GM19395 (cell line): ENCODE measurements around the gene RRAD.
A peak's percentile ranks its signal among the peaks of the same experiment; 100 is the strongest.

Experiments
- ATAC-seq: cut with Tn5 transposase; IDR thresholded peaks from one replicate; pipeline ENCODE4 v1.9.1; 2021; ENCODE audit warnings: mild to moderate bottlenecking, moderate library complexity; ENCODE audit not compliant: unreplicated experiment

The RRAD gene

GRCh38 chr16:66934138-66934838, 9.0 kb upstream of the RRAD start, which contains the start of gene CIAO2B:
TSS of gene CIAO2B (minus strand) at chr16:66934402. CDS start at chr16:66934364, 38 bp downstream.
- ATAC-seq: peak; percentile 80

DNA sequence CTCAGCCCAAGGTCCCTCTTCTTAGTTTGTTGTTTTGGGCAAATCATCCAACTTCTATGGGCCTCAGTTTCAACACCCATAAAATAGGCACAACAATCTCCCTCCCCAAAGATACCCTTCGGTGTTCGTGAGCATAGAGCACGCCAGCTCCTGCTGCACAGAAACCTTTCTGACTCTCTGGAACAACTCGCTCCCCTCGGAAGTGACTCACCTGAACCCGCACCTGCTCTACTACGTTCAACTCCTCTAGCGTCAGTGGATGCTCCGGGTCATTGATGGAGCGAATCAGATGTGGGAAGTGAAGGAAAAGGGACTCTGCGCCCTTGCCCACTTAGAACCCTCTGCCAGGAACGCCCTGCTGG, 8.4 kb upstream of the RRAD start:
- ATAC-seq: peak; percentile 23

- ATAC-seq: no peak
These were observed 6.7 kb upstream of the RRAD start for GRCh38 chr16:66932076-66932475.

DNA sequence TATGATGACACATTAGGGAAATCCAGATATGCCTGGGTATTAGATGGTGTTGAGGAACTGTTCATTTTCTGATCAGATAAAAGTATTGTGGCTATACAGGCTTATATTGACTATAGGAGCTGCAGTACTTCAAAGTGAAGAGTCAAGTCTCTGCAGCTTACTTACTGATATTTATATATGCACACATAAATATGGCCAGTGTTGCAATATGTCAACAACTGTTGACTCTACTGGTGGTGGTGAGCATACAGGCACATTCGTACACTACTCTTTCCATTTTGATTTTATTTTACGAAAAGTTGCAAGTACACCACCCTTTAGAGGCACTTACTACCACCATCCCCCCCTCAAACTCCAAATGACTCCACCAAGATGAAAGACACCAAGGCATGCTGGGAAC, 6.3 kb upstream of the RRAD start:
- no peak for ATAC-seq

GRCh38 chr16:66930189-66930588, 4.9 kb upstream of the RRAD start:
- no peak for ATAC-seq

GRCh38 chr16:66928702-66929388, 3.5 kb upstream of the RRAD start:
- no peak for ATAC-seq

GRCh38 chr16:66927918-66928649, 2.7 kb upstream of the RRAD start:
- no peak for ATAC-seq

DNA sequence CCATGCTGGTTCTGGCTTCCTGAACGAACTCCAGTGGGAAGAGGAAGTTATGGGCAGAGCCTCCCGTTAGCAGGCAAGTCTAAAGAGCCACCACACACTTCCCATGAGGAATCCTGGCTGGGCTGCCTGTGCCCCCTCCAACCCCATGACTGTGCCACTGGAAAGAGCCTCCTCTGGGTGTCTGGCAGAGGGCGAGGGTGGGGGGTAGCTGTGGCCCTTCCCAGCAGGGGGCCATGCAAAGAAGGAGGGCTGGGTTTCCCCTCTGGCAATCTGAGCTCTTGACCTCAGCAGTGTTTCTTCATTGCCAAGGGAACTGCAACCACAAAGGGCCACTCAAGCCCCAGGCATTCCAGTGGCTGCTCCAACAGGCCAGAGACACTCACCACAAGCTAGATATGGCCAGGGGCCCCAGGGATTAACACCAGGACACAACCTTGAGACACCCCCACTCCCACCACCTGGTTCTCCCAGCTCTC, 1.7 kb upstream of the RRAD start:
- no peak for ATAC-seq

DNA sequence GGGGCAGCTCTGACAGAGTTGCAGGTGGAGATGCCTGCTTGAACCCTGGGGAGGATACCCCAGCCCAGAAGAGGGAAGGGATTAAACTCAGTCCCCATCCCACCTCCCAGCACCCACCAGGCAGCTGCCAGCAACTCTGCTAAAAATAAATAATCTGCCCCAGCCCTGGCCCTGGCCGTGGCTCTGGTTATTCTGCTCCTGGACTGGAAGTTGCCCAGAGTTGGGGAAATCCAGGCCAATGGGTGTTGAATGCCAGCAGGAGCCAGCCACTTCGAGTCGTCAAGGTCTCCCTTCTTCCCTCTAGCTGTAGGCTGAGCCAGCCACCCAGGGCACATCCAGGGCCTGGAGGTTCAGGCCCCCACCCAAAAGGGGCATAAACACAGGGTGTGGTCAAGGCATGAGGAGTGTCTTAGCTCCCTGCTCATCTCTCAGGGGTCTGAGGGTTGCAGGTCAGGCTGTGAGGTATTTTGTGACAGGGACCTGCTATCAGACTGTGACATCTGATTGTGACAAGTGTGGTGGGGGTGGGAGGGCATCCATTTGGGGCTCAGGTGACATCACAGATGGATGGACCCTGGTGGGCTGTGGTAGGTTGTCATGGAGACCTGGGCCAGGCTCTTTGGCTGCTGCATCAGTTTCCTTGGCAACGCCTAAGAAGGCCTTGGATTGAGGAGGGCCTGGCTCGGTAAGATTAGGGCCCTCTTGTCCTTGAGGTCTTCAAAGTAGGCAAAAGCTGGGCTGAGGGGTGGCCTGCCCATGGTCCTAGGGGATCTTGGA, 1.0 kb upstream of the RRAD start:
- no peak for ATAC-seq

DNA sequence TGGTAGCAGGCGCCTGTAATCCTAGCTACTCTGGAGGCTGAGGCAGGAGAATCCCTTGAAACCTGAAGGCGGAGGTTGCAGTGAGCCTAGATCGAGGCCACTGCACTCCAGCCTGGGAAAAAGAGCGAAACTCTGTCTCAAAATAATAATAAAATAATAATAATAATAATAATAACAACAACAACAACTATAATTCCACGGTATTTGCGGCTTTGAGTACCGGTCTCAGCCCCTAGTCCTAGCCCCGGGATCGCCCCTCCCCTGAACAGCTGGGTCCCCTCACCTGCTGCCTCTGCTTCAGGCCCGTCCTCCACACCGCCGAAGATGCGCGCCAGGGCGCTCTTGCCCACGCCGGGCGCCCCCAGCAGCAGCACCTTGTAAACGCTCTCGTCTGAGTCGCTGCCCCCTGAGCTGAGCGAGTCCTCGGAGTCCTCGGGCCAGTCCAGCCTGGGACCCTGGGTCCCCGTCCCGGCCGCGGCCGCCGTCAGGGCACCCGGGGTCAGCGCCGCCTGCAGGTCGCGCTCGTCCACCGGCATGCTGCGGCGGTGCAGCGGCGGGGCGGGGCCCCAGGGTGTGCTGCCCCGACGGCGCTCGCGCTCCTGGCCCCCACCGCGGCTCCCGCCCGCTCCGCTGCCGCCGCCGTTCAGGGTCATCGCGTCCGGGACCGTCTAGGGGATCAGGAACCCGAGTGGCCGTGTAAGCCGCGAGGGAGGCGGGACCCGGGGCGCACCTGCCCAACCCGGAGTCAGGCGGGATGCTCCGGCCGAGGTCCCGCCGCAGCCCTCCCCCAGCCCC, 611 bp downstream of the RRAD start:
- no peak for ATAC-seq

GRCh38 chr16:66923866-66924265, 1.5 kb downstream of the RRAD start:
- no peak for ATAC-seq

DNA sequence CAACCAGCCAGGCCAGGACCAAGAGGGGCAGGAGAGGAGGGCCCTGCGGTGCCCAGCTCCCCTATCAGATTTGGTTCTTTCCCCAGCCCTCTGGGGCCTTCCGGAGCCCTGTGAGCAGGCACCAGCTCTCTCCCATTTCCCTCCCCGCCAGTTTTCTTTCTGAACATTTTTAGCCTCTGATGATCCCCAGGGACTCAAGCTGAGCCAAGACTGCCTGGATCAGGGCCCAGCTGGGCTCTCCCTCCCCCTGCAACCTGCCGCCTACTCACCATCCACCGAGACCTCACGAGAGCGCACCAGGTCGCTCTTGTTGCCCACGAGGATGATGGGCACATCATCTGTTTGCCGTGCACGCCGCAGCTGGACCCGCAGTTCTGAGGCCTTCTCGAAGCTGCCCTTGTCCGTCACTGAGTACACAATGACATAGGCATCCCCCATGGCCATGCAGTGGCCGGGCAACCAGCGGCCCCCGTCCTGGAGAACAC, 2.0 kb downstream of the RRAD start:
- no peak for ATAC-seq

GRCh38 chr16:66921729-66922450, 3.4 kb downstream of the RRAD start:
- no peak for ATAC-seq

DNA sequence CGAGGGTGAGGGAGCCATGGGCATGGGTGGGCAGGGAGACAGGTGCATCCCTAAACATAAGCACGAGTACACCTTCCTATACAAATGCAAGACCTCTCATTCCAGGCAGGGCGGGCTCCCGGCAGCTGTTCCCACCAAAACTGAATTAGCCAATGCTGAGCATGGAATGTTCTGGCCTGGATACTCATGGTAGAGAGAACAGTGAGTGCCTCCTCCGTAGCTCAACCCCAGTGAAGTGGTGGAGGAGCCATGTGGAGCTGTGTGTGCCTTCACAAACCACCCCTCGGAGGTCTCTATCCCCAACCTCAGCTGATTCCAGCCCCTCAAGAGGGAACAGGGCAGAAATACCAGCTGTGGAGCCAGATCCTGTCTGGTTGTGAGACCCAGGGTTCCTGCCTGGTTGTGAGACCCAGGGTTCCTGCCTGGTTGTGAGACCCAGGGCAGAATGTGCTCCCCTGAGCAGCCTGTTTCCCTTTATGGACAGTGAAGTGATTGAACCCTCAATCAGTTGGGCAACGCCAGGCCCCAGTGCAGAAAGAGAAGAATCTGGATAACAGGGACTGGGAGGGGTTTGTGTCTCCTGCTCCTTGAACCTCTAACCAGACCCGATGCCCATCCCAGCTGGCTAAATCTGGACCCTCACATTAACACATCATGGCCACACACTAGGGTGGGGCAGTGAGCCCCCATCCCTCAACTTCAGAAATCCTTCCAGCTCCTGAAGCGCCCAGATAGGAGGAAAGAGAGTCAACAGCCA, 4.2 kb downstream of the RRAD start:
- ATAC-seq: no peak

DNA sequence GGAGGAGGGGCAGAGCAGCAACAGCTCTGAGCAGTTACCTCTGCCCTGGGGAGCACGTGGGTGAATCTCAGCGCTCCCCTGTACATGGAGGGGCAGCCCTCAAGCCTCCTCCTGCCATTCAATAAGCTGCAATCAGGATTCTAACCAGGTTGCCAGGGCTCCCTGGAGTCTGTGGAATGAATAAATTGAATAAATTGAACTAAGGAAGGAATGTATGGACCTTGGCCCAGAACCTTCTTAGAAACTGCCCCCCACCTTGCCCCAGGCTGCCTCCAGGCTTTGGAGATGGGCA, 5.1 kb downstream of the RRAD start:
- ATAC-seq: no peak

DNA sequence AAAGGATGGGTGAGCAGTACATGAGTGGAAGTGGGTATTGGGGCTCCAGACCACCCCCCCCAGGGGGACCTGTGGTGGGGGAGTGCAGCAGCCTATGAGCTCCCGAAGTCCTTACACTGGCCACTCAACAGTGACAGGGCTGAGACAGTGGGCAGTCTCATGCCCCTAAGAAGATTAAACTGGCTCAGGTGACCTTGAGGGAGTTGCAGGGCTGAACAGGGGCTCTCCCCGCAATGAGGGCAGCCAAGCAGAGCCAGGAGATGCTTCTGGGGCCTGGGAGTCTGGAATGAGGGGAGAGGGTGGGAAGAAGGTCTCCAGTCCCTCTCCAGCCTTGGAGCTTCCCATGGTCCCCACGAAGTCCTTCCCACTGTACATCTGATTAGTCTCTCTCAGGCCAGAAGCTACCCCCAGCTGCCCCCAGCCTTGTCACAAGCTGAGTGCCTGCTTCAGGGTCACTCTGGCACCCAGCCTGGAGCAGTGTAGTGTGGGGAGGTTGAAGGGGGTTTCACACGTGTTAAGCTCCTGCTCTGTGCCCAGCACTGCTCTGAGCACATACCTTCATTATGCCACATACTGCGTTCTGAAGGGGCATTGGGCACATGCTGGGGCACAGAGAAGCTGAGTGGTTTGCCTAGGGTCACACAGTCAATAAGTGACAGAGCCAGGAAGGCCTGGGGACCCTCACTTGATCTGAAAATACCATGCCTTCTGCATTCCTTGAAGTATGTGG, 5.6 kb downstream of the RRAD start:
- no peak for ATAC-seq

- no peak for ATAC-seq
These were observed 6.3 kb downstream of the RRAD start, which contains the start of gene CDH16 for GRCh38 chr16:66918803-66919568. TSS of gene CDH16 (minus strand) at chr16:66918885. CDS start at chr16:66918065, 820 bp downstream.
